ENCODE measurements around the gene LRWD1. TPM values are rescaled to one million over a fixed set of nuclear protein-coding genes. Genes with fewer than 3 reads are reported as not detected.

The LRWD1 gene
- total and polyA plus RNA-seq, 2 of the 4 experiments (the other 2 are of a cell fraction): 20.3 to 27.2 TPM

DNA sequence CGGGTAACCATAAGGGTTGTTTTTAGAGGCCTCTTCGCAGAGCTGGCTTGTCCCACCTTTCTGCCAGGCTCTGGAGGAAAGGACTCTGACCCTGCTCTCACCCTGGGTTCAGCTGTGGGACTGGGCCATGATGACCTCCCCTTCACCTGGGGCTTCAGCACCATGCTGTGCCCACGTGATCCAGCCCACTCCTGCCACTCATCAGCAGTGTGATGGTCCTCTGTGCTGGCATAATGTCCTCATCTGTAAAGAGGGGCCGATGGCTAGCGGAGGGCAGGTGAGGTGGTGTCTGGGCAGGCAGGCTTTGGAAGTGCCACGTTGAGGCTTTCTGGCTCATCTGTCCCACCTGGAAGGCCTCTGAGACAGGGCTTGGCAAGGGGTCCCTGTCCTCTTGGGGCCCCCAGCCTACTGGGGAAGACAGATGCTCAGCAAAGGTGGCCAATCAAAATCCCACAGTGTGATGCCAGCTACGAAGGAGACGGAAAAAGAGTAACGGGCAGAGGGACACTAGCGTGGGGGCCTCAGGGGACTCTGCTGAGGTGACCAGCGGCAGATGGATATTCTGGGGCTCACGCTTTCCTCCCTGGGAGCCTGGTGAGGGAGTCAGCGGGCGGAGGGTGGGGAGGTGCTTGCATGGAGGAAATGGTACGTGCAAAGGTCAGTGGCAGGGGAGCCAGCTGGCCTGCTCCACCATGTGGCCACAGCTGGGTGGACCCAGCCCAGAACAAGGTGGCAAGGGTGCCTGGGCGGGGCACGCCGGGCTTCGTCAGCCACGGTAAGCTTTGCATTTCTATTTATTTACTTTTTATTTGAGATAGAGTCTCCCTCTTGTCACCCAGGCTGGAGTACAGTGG, 5.4 kb downstream of the LRWD1 start:
- H3K36me3 ChIP-seq (ENCODE audit: control insufficient read depth, insufficient read depth, low read length): peaks cover 39% of the 10 kb centered on the region
- intact Hi-C loops (cut with micrococcal nuclease) (no loop called here), in situ Hi-C loops (cut with MboI; ENCODE audit: low sequenced_read_pairs) (no loop called here), dilution Hi-C loops (cut with HindIII; ENCODE audit: low sequenced_read_pairs, unreplicated experiment) (no loop called here)
- H2AK5ac ChIP-seq (ENCODE audit: low read depth, low read length): no peak overlapping the region
- no peak overlapping the region for H3K4me3 ChIP-seq (ENCODE audit: insufficient read depth, low read depth, low read length)
- no peaks in the 10 kb centered on the region for H3K27me3 ChIP-seq (ENCODE audit: control insufficient read depth, insufficient read depth, low read length)
- H3K18ac ChIP-seq (ENCODE audit: low read depth, low read length): no peak overlapping the region
- peaks cover 9 to 29% of the 10 kb centered on the region in 2 experiments for H3K79me1 ChIP-seq (ENCODE audit: low read depth in 1 of 2, low read length in 2 of 2)
- no peak overlapping the region for H2BK5ac ChIP-seq (ENCODE audit: low read depth, low read length, poor library complexity, severe bottlenecking)
- peaks cover 2% of the 10 kb centered on the region; the same call in 1 of the 2 replicates for H3K4me1 ChIP-seq (ENCODE audit: control insufficient read depth, insufficient read depth, low read length)
- POLR2A ChIA-PET (ENCODE audit: unreplicated experiment): no interaction called here
- no peak overlapping the region for H3K9ac ChIP-seq (ENCODE audit: low read depth, low read length)
- no peak overlapping the region for H3K4me2 ChIP-seq (ENCODE audit: low read depth, low read length)
- no peak overlapping the region for H4K91ac ChIP-seq (ENCODE audit: insufficient read depth, low read depth, low read length)
- DNase-seq (no peak), ATAC-seq (ENCODE audit: low read depth) (no peak)
- H3K23ac ChIP-seq (ENCODE audit: low read depth, low read length): no peak overlapping the region
- H4K8ac ChIP-seq (ENCODE audit: low read depth in 2 of 2, low read length in 2 of 2): no peak overlapping the region
- no peak overlapping the region for H3K4ac ChIP-seq (ENCODE audit: low read depth, low read length)
- CTCF ChIA-PET: interaction anchor here (0.5 kb wide), 1 partner anchor 1595 kb away, joined by 3 read pairs; the partner anchor contains the start of gene SRRT
- peaks cover 9% of the 10 kb centered on the region for H3K9me1 ChIP-seq (ENCODE audit: insufficient read depth, low read length)
- no peak overlapping the region for H3K56ac ChIP-seq (ENCODE audit: extremely low read depth, insufficient read depth, low read length)
- 98% methylated on average over 10 of the region's 20 CpGs; no CpG with 5 or more reads in 1 of the 2 experiments for WGBS, 2 experiments (ENCODE audit: extremely low coverage in 2 of 2, insufficient read length in 1 of 2)
- H3K27ac ChIP-seq (ENCODE audit: insufficient read depth, low read length): no peak overlapping the region
- peak overlapping the region; percentile 23 for H2AK9ac ChIP-seq (replicated peaks; ENCODE audit: low read depth, low read length, poor library complexity)
- no peak overlapping the region for H4K5ac ChIP-seq (ENCODE audit: low read depth, low read length)
- H3K9me3 ChIP-seq (ENCODE audit: control insufficient read depth, insufficient read depth, low read length): no peaks in the 10 kb centered on the region
- H2BK20ac ChIP-seq (ENCODE audit: low read depth, low read length): no peak overlapping the region
- H3K14ac ChIP-seq (replicated peaks; ENCODE audit: low read depth, low read length): no peak overlapping the region
- H2BK15ac ChIP-seq (ENCODE audit: low read depth, low read length): no peak overlapping the region
- no peak overlapping the region for H2BK120ac ChIP-seq (ENCODE audit: low read depth, low read length)
- no peak overlapping the region for H2AFZ ChIP-seq (replicated peaks; ENCODE audit: low read length, poor library complexity)
- BruUV-seq (replicated peaks): no TSS peak
- H4K20me1 ChIP-seq (ENCODE audit: insufficient read depth, low read length): peaks cover 11% of the 10 kb centered on the region
- TF ChIP-seq MAFK (IDR thresholded peaks at IDR 0.05; ENCODE audit: low read depth, low read length): no peak
- TF ChIP-seq FOS (IDR thresholded peaks at IDR 0.05; ENCODE audit: low read depth, low read length): no peak
- no peak for TF ChIP-seq RFX5 (IDR thresholded peaks at IDR 0.05; ENCODE audit: low read depth, low read length)
- TF ChIP-seq RAD21 (IDR thresholded peaks at IDR 0.05; ENCODE audit: low read length): no peak
- TF ChIP-seq RCOR1 (IDR thresholded peaks at IDR 0.05; ENCODE audit: insufficient replicate concordance, low read length): no peak
- no peak for TF ChIP-seq NFE2L2 (IDR thresholded peaks at IDR 0.05; ENCODE audit: low read depth, low read length)
- TF ChIP-seq CEBPB (IDR thresholded peaks at IDR 0.05; ENCODE audit: low read depth, low read length): no peak
- no peak for TF ChIP-seq CHD1 (IDR thresholded peaks at IDR 0.05; ENCODE audit: low read depth, low read length)
- no peak for TF ChIP-seq MXI1 (IDR thresholded peaks at IDR 0.05; ENCODE audit: borderline replicate concordance, low read depth, low read length)
- no peak for TF ChIP-seq ELK1 (IDR thresholded peaks at IDR 0.05; ENCODE audit: borderline replicate concordance, low read depth, low read length)
- TF ChIP-seq MAZ (IDR thresholded peaks at IDR 0.05; ENCODE audit: borderline replicate concordance, low read depth, low read length): no peak
- no peak for TF ChIP-seq SMC3 (IDR thresholded peaks at IDR 0.05; ENCODE audit: low read depth, low read length)
- no peak for TF ChIP-seq BHLHE40 (IDR thresholded peaks at IDR 0.05; ENCODE audit: low read depth, low read length)
- TF ChIP-seq USF2 (IDR thresholded peaks at IDR 0.05; ENCODE audit: low read depth, low read length): no peak
- TF ChIP-seq POLR2A (IDR thresholded peaks at IDR 0.05; ENCODE audit: low read depth, low read length): no peak

All from IMR-90 (cell line).